GM21447 (cell line): Measurements from ENCODE around the gene COQ8A.
"Not testable (repeated sequence)": the region's sequence is repeated elsewhere in the genome, so short reads cannot be mapped to it uniquely, and the experiment has no call there.

ENCODE experiments used
- ATAC-seq: cut with Tn5 transposase; IDR thresholded peaks from one replicate; pipeline ENCODE4 v1.9.1; 2021; ENCODE audit not compliant: unreplicated experiment

The COQ8A gene

GRCh38 chr1:226950871-226951270 lies 10.8 kb downstream of the COQ8A start:
- no peak for ATAC-seq

GRCh38 chr1:226951286-226952117 lies 11.4 kb downstream of the COQ8A start:
- no peak for ATAC-seq

GRCh38 chr1:226952118-226952441 lies 12.0 kb downstream of the COQ8A start:
- no peak for ATAC-seq

GRCh38 chr1:226953175-226953800 lies 13.2 kb downstream of the COQ8A start:
- ATAC-seq, result no peak

- ATAC-seq, result no peak
These were observed 14.2 kb downstream of the COQ8A start for GRCh38 chr1:226954337-226954736.

- ATAC-seq, result no peak
These were observed 14.7 kb downstream of the COQ8A start for GRCh38 chr1:226954777-226955176.

GRCh38 chr1:226955857-226956256 lies 15.8 kb downstream of the COQ8A start:
- not testable (repeated sequence) for ATAC-seq

- no peak for ATAC-seq
These were observed 17.0 kb downstream of the COQ8A start for GRCh38 chr1:226956942-226957713.

GRCh38 chr1:226957714-226958113 lies 17.6 kb downstream of the COQ8A start:
- no peak for ATAC-seq

- ATAC-seq, result no peak
These were observed 18.2 kb downstream of the COQ8A start for GRCh38 chr1:226958300-226958699.

- ATAC-seq, result no peak
These were observed 20.2 kb downstream of the COQ8A start for GRCh38 chr1:226960256-226960655.

GRCh38 chr1:226960944-226961765 lies 21.1 kb downstream of the COQ8A start:
- ATAC-seq, result no peak

GRCh38 chr1:226962421-226963391 lies 22.6 kb downstream of the COQ8A start:
- ATAC-seq, result no peak

- no peak for ATAC-seq
These were observed 24.0 kb downstream of the COQ8A start for GRCh38 chr1:226964068-226964425.

GRCh38 chr1:226964611-226965486 lies 24.8 kb downstream of the COQ8A start:
- no peak for ATAC-seq

- ATAC-seq, result no peak
These were observed 25.7 kb downstream of the COQ8A start for GRCh38 chr1:226965581-226966440.

GRCh38 chr1:226966683-226967082 lies 26.6 kb downstream of the COQ8A start:
- no peak for ATAC-seq

- no peak for ATAC-seq
These were observed 27.6 kb downstream of the COQ8A start for GRCh38 chr1:226967665-226968064.
